ENCODE data around the gene CX3CL1. TPM values are rescaled to one million over a fixed set of nuclear protein-coding genes. Genes with fewer than 3 reads are reported as not detected.
"Not testable (repeated sequence)": the region's sequence is repeated elsewhere in the genome, so short reads cannot be mapped to it uniquely, and the experiment has no call there.

CX3CL1 gene
- polyA plus RNA-seq, 4 donors, result 30.3 to 40.4 (median 30.9) TPM

GRCh38 chr16:57356547-57356946, 15.7 kb upstream of the CX3CL1 start:
- DNase-seq (ENCODE audit: low read depth in 4 of 4, low spot score in 3 of 4), result no peak

- DNase-seq (ENCODE audit: low read depth in 4 of 4, low spot score in 3 of 4), result no peak
Observed at GRCh38 chr16:57357330-57358085, 14.8 kb upstream of the CX3CL1 start.

GRCh38 chr16:57358086-57358420, 14.2 kb upstream of the CX3CL1 start:
- no peak for DNase-seq (ENCODE audit: low read depth in 4 of 4, low spot score in 3 of 4)

GRCh38 chr16:57358527-57359095, 13.7 kb upstream of the CX3CL1 start, which contains the start of gene CCL22:
CCL22 (plus strand) TSS chr16:57358783; CDS start chr16:57358817, 34 bp downstream.
- no peak for DNase-seq (ENCODE audit: low read depth in 4 of 4, low spot score in 3 of 4)

GRCh38 chr16:57360321-57360935, 11.9 kb upstream of the CX3CL1 start:
- no peak for DNase-seq (ENCODE audit: low read depth in 4 of 4, low spot score in 3 of 4)

GRCh38 chr16:57361404-57361803, 10.9 kb upstream of the CX3CL1 start:
- no peak for DNase-seq (ENCODE audit: low read depth in 4 of 4, low spot score in 3 of 4)

- no peak for DNase-seq (ENCODE audit: low read depth in 4 of 4, low spot score in 3 of 4)
Observed at GRCh38 chr16:57364143-57364542, 8.1 kb upstream of the CX3CL1 start.

- no peak for DNase-seq (ENCODE audit: low read depth in 4 of 4, low spot score in 3 of 4)
Observed at GRCh38 chr16:57366544-57367040, 5.7 kb upstream of the CX3CL1 start.

GRCh38 chr16:57367116-57367752, 5.1 kb upstream of the CX3CL1 start:
- DNase-seq (ENCODE audit: low read depth in 4 of 4, low spot score in 3 of 4), result no peak

GRCh38 chr16:57371494-57372371, 557 bp upstream of the CX3CL1 start:
- no peak for DNase-seq (ENCODE audit: low read depth in 4 of 4, low spot score in 3 of 4)

- no peak for DNase-seq (ENCODE audit: low read depth in 4 of 4, low spot score in 3 of 4)
Observed at GRCh38 chr16:57373117-57373947, 1.0 kb downstream of the CX3CL1 start.

GRCh38 chr16:57374067-57374534, 1.8 kb downstream of the CX3CL1 start:
- DNase-seq (ENCODE audit: low read depth in 4 of 4, low spot score in 3 of 4), result peak in 2 of 4 donors; percentile 32 to 51

GRCh38 chr16:57374925-57375465, 2.7 kb downstream of the CX3CL1 start:
- DNase-seq (ENCODE audit: low read depth in 4 of 4, low spot score in 3 of 4), result not testable (repeated sequence)

- DNase-seq (ENCODE audit: low read depth in 4 of 4, low spot score in 3 of 4), result no peak
Observed at GRCh38 chr16:57376313-57376818, 4.1 kb downstream of the CX3CL1 start.

GRCh38 chr16:57377080-57377841, 5.0 kb downstream of the CX3CL1 start:
- DNase-seq (ENCODE audit: low read depth in 4 of 4, low spot score in 3 of 4), result no peak

- DNase-seq (ENCODE audit: low read depth in 4 of 4, low spot score in 3 of 4), result no peak
Observed at GRCh38 chr16:57379579-57379978, 7.3 kb downstream of the CX3CL1 start.

GRCh38 chr16:57380671-57381462, 8.6 kb downstream of the CX3CL1 start:
- no peak for DNase-seq (ENCODE audit: low read depth in 4 of 4, low spot score in 3 of 4)

All from right renal pelvis (tissue), 4 donors.